Fibroblast of villous mesenchyme (primary cell): ENCODE results near the gene NLRP4. TPM values are rescaled to one million over a fixed set of nuclear protein-coding genes. Genes with fewer than 3 reads are reported as not detected.

Experiments used
- DNase-seq: peaks from one replicate; pipeline ENCODE4 v3.0.0-alpha.2; 2010; ENCODE audit warnings: low read depth
- H3K4me3 ChIP-seq: 2 replicates; pipeline ENCODE4 v1.5.1; 2011; ENCODE audit warnings: low read depth, mild to moderate bottlenecking, low read length
- total RNA-seq: library from RNA; depleted of rRNA; stranded (reverse); fragments of >200 nt; gene quantifications from 2 replicates; pipeline ENCODE4 v1.2.3, GENCODE V29; 2012
- TF ChIP-seq, protein P1 (sequence below): IDR thresholded peaks from 2 replicates; pipeline ENCODE4 v1.5.1; 2012; ENCODE audit warnings: low read depth, mild to moderate bottlenecking, low read length; ENCODE audit not compliant: insufficient read depth

NLRP4 gene
- total RNA-seq, 1 donor, result not detected

DNA sequence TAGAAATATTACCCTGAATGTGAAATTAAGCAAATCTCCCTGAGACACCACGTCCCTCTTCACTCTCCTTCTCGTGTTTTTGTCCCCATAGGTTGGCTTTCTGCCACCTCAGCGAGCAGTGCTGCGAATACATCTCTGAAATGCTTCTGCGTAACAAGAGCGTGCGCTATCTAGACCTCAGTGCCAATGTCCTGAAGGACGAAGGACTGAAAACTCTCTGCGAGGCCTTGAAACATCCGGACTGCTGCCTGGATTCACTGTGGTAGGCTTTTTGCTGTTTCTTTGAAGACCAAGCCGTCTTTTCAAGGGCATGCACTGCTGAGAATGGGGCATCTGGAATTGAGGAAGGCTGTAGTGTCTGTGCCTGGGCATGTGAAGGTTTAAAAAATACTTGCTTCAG lies 34.4 kb downstream of the NLRP4 start:
- no peak overlapping the region for H3K4me3 ChIP-seq
- DNase-seq, result no peak
- TF ChIP-seq, protein P1, sequence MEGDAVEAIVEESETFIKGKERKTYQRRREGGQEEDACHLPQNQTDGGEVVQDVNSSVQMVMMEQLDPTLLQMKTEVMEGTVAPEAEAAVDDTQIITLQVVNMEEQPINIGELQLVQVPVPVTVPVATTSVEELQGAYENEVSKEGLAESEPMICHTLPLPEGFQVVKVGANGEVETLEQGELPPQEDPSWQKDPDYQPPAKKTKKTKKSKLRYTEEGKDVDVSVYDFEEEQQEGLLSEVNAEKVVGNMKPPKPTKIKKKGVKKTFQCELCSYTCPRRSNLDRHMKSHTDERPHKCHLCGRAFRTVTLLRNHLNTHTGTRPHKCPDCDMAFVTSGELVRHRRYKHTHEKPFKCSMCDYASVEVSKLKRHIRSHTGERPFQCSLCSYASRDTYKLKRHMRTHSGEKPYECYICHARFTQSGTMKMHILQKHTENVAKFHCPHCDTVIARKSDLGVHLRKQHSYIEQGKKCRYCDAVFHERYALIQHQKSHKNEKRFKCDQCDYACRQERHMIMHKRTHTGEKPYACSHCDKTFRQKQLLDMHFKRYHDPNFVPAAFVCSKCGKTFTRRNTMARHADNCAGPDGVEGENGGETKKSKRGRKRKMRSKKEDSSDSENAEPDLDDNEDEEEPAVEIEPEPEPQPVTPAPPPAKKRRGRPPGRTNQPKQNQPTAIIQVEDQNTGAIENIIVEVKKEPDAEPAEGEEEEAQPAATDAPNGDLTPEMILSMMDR, result no peak

DNA sequence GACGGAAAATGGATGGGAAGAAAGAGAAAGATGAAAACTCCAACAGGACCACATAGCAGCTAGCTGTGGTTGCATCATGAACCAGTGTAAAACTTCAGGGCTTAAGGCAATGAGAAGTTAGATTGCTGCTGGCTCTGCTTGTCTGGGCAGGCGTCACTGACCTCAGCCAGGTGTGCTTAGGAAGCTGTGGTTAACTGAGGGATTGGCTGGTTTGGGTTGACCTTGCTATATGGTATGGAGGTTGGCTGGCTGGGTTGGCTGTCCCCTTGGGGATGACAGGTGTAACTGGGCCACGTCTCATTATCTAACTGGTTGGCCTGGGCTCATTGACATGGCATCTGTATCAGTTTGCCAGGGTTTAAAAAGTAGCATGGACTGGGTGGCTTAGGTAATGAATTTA lies 40.9 kb downstream of the NLRP4 start:
- no peak for DNase-seq
- TF ChIP-seq, protein P1, result no peak
- H3K4me3 ChIP-seq, result no peak overlapping the region

DNA sequence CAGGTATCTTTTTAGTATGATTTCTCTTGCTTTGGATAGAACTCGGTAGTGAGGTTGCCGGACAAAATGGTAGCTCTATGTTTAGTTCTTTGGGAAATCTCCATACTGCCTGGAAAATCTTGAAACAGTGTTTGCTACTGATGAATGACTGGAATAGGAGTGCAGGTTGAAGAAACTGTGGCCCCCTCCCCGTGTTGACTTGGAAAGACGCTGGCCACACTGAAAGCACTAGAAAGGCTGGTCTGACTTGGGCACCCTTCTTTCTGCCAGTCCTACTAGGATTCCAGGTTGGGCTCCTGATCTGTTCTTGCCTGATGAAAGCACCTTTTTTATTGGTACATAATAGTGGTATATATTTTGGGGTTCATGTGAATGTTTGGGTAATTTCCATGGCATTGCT lies 46.3 kb downstream of the NLRP4 start:
- no peak overlapping the region for H3K4me3 ChIP-seq
- no peak for DNase-seq
- TF ChIP-seq, protein P1, result no peak

GRCh38 chr19:55898911-55899310 lies 62.6 kb downstream of the NLRP4 start:
- no peak overlapping the region for H3K4me3 ChIP-seq
- no peak for DNase-seq
- TF ChIP-seq, protein P1, result no peak

DNA sequence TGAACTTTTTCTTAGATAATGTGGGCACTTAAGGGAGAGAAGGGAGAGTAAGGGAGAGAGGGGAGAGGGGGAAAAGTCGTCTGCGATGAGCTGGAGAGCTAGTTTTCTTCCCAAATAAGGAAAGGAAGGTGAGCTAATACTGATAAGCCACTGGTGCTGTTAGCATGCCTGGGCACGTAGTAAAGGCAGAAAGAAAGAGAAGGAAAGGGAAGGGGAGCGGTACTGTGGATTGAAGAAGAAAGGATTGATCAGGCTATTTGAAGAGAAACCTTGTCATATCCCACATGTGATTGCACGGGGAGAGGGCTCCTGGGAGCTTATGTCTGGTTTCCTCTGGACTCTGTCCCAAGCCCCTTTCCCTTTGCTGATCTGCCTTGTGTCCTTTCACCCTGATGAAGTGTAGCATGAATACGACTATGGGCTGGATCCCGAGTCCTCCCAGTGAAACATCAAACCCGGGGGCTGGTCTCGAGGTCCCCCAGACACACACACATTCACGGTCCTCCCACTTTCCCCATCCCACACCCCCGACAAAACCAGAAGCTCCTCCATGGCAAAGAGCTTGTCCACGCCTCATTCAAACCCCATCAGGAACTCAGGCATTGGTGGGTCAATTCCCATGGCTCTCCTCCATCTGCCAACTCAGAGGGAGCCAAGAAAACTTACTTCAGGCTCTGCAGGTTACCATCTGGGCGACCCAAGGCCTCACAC lies 65.2 kb downstream of the NLRP4 start:
- TF ChIP-seq, protein P1, result no peak
- no peak for DNase-seq
- no peak overlapping the region for H3K4me3 ChIP-seq

GRCh38 chr19:55902080-55902751 lies 65.9 kb downstream of the NLRP4 start:
- TF ChIP-seq, protein P1, result no peak
- no peak overlapping the region for H3K4me3 ChIP-seq
- no peak for DNase-seq
